CD4-positive, alpha-beta T cell treated with Interleukin-6 for 4 hours (primary cell): ENCODE data around the gene CCDC92B.
"Not testable (repeated sequence)": the region's sequence is repeated elsewhere in the genome, so short reads cannot be mapped to it uniquely, and the experiment has no call there.

Experiments
- DNase-seq: peaks from one replicate; pipeline ENCODE4 v3.0.0-alpha.2; 2020; ENCODE audit warnings: mixed read lengths

The CCDC92B gene

DNA sequence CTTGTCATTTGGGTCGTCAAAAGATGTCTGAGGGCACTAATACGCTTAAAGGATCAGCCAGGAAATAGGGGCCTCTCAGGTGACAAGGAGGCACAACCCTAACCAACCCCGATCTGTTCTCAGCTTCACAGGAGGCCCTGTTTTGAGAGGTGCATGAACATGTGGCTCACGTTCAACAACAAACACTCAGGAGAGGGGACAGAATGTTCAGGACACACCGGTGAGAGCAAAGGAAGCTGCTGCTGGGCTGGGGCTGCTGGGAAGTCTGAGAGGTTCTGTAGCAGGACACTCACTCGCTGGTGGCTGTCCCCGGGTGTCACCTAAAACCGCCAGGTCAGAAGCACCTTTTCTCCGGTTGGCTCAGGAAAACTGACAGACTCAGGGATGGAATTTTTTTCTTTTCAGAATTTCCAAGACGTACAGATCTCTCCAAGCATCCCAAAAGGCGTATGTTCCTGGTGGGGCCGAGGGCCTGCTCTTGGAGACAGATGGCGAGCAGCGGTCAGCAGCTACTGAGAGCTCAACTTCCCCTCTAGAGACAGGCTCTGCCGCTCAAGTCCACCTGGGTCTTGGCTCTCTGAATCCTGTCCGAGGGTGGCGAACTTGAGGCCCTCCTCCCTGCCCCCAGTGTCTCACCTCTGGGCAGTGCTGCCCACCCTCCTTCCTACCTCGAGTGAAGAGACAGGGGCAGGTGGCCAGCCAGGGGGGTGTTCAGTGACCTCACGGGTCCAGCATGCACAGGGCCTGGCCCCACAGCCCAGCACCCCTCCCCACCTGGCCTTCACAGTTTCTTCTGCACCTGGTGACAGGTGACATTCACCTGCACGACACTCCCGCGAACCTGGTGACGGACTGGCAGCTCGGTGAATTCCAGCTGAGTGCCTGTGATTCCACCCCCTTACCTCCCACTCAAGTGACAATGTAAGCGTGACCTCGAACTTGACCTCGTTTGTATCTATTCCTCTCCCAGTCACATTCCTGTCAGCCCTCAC lies 60.8 kb downstream of the CCDC92B start:
- no peak for DNase-seq

DNA sequence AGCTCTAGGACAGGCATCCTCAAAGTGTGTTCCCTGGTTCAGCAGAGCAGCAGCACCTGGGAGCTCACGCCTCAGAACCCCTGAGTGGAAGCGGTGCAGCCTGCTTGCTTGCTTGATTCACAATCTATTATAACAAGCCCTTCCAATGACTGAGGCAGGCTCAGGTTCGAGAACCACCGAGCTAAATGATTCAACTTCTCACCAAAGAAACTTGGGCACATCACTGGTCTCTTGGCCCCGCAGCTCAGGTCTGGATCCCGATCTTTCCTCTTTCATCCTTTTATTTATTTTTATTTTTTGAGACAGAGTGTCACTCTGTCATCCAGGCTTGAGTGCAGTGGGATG lies 62.4 kb downstream of the CCDC92B start:
- DNase-seq, result no peak

DNA sequence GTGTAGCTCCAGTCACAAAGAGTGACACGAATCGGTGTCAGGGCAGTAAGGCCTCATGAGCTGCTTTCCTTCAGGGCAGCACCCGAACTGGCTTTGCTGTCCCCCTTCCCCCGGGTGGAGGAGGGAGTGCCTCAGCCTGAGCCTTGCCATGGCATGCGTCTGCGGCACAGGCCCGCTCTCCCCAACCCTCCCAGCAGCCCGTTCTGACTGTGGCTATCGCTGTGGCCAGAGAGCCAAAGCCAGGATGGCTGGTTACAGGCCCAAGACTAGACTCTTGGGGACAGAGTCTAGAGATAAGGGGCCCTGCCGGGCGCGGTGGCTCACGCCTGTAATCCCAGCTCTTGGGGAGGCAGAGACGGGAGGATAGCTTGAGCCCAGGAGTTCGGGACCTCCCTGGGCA lies 63.8 kb downstream of the CCDC92B start:
- no peak for DNase-seq

DNA sequence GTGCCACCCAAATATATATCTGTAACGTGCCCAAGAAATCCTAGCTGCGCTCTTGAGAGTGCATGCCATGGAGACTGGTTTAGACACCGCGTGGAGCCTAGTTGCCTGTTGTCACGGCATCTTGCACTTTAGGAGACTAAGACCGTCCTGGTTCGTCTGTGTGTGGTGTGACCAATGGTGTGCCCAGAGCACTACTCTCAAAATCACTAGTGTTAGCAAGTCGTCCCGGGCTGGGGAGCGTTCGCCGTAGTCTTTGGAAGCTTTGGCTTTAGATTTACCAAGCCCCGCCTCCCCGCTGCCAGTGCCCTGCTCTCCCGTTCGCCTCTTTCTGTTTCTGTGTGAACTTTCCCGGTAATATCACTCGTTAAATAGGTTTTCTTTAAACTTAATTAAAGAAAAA lies 64.9 kb downstream of the CCDC92B start:
- no peak for DNase-seq

DNA sequence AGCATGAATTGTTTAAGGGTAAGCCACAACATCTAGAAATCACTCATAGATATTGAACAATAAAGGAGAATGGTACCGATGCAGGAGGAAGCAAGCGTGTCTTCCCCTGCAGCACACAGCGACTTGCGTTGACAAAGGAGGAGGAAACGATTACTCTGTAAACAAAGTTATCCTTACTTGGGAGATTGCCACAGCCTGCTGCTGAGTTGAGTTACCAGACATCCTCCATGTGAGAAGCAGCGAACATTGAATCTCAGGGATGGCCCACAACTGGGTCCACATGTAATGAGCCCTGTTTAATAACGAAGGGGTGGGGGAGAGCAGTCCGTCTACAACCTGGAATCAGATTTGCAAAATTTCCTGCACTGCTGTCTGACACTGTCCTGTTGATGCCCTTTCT lies 65.5 kb downstream of the CCDC92B start:
- DNase-seq, result no peak

DNA sequence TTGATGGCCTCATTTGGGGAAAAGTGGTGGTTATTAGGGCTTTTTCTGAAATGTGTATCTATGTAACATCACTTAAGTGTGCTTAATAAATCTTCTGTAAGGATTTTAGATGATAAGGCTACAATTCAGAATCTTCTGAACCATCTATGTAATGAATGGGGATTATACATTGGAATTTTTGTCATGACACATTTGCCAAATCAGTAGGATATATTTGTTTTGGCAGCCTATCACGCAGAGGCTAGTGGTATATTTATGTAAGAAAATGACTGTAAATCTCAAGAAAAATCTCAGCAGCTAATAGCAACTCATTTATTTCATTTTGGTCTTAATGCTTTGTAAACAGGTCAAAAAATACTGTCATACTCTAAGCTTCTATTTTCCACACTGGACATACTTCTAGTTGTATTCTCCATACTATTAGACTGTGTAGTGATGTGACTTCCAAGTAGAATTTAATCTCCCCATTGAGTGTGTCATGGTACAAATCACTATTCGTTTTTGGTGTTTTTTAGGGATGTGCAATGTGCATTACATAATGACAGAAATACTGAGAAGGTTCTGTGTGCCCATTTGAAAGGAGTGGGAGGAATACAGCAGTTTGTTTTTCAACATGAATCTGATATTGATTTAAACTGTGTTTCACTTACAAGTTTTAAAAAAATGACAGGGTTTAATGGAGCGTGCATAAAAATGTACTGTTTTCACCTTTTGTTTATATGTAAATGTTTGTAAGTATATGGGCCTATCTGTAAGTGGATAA lies 67.1 kb downstream of the CCDC92B start:
- DNase-seq, result no peak

DNA sequence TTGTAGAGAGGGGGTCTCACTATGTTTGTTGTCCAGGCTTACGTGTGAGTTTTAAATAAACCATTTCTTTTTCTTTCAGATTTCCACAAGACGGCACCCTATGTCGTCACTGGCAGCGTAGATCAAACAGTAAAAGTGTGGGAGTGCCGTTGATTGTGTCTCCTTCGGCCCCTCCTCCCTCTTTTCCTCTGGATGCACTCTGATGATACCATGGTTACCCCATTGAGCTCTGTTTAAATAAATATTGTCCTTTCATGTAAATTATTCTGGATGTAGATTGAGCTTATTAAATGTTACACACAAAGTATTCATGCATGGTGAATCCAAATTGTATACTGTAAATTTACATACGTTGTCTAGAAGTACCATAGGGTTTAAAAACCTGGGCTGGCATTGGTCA lies 67.8 kb downstream of the CCDC92B start:
- no peak for DNase-seq

DNA sequence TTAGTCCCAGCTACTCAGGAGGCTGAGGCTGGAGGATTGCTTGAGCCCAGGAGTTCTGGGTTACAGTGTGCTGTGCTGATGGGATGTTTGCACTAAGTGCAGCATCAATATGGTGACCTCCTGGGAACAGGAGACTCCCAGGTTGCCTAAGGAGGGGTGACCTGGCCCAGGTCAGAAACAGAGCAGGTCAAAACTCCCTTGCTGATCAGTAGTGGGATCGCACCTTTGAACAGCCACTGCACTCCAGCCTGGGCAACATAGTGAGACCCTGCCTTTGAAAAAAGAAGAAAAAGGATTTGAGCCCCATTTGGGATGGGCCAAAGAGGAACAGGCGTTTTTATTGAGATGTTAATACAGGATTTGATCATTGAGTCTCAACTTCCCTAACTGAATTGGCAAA lies 68.5 kb downstream of the CCDC92B start:
- no peak for DNase-seq

DNA sequence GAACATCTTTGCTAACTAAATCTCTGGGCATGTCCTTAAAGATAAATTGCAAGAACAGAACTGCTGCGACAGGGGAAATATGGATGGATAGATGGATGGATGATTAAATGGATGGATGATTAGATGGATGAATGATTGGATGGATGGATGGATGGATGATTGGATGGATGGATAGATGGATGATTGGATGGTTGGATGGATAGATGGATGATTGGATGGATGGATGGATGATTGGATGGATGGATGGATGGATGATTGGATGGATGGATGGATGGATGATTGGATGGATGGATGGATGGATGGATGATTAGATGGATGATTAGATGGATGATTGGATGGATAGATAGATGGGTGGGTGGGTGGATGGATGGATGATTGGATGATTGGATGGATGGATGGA lies 70.2 kb downstream of the CCDC92B start:
- DNase-seq, result not testable (repeated sequence)
